Naive thymus-derived CD4-positive, alpha-beta T cell (primary cell): ENCODE measurements around the gene FOXN3. TPM values are rescaled to one million over a fixed set of nuclear protein-coding genes. Genes with fewer than 3 reads are reported as not detected.
A peak's percentile ranks its signal among the peaks of the same experiment; 100 is the strongest.
"Not testable (repeated sequence)": the region's sequence is repeated elsewhere in the genome, so short reads cannot be mapped to it uniquely, and the experiment has no call there.

Experiments
- ATAC-seq: fragments of 150-1000 bp; cut with Tn5 transposase; 2 replicates; pipeline ENCODE4 v1.10.0; 2021; ENCODE audit warnings: mild to moderate bottlenecking, moderate library complexity
- CTCF ChIA-PET: fragments of 350-600 bp; sonication (Branson Sonifier 250); formaldehyde crosslinking; loops from one replicate; lab custom pipeline; 2021; ENCODE audit warnings: antibody characterized with exemption; lab: Charles Lee
- POLR2A ChIA-PET: fragments of 350-600 bp; sonication (Branson Sonifier 250); formaldehyde crosslinking; loops from one replicate; lab custom pipeline; 2021; ENCODE audit warnings: antibody characterized with exemption, inconsistent platforms; lab: Charles Lee
- DNase-seq, 9 donors: peaks; one replicate each; pipeline versions ENCODE4 v3.0.0 to v3.0.0-alpha.2; 2020 to 2022; ENCODE audit warnings: mixed read lengths in 1 of 9
- H3K27ac ChIP-seq: one replicate; pipeline ENCODE4 v1.7.0; 2013; ENCODE audit warnings: mild to moderate bottlenecking, low read depth, low read length, moderate library complexity
- H3K27me3 ChIP-seq, 2 donors: one replicate each; pipeline ENCODE4 v1.7.0; 2013; ENCODE audit warnings: low read length in 2 of 2, mild to moderate bottlenecking in 2 of 2, moderate library complexity in 2 of 2; ENCODE audit not compliant: control insufficient read depth in 2 of 2, insufficient read depth in 2 of 2
- H3K36me3 ChIP-seq, 3 experiments: 1 replicate in 2 of 3; 2 replicates in 1 of 3; pipeline ENCODE4 v1.7.0; 2013; ENCODE audit warnings: low read length in 3 of 3, mild to moderate bottlenecking in 3 of 3, moderate library complexity in 1 of 3; ENCODE audit not compliant: insufficient read depth in 3 of 3, control insufficient read depth in 2 of 3
- H3K4me1 ChIP-seq, 2 donors: one replicate each; pipeline ENCODE4 v1.7.0; 2013; ENCODE audit warnings: low read length in 2 of 2, mild to moderate bottlenecking in 2 of 2, moderate library complexity in 1 of 2; ENCODE audit not compliant: control insufficient read depth in 2 of 2, insufficient read depth in 2 of 2
- H3K4me3 ChIP-seq: 2 replicates; pipeline ENCODE4 v1.7.0; 2013; ENCODE audit warnings: mild to moderate bottlenecking, low read length
- H3K9me3 ChIP-seq, 3 experiments: 1 replicate in 2 of 3; 2 replicates in 1 of 3; pipeline ENCODE4 v1.7.0; 2013; ENCODE audit warnings: low read length in 3 of 3; ENCODE audit not compliant: control insufficient read depth in 2 of 3
- H3K27ac Mint-ChIP-seq, 9 donors: one replicate each; pipeline ENCODE4 v1.8.0; 2020 to 2022; ENCODE audit warnings: mixed read lengths in 9 of 9, mild to moderate bottlenecking in 8 of 9, moderate library complexity in 5 of 9, inconsistent platforms in 2 of 9
- H3K27me3 Mint-ChIP-seq, 5 donors: one replicate each; pipeline ENCODE4 v1.8.0; 2021 to 2022; ENCODE audit warnings: mixed read lengths in 5 of 5, mild to moderate bottlenecking in 1 of 5
- H3K36me3 Mint-ChIP-seq, 5 donors: one replicate each; pipeline ENCODE4 v1.8.0; 2020 to 2022; ENCODE audit warnings: mixed read lengths in 5 of 5, mild to moderate bottlenecking in 3 of 5, inconsistent platforms in 1 of 5
- H3K4me1 Mint-ChIP-seq, 7 donors: one replicate each; pipeline ENCODE4 v1.8.0; 2020 to 2022; ENCODE audit warnings: mixed read lengths in 7 of 7, mild to moderate bottlenecking in 3 of 7, inconsistent platforms in 1 of 7
- H3K4me3 Mint-ChIP-seq, 10 donors: one replicate each; pipeline ENCODE4 v1.8.0; 2020 to 2022; ENCODE audit warnings: mild to moderate bottlenecking in 10 of 10, mixed read lengths in 10 of 10, moderate library complexity in 6 of 10, inconsistent platforms in 2 of 10
- H3K9me3 Mint-ChIP-seq, 11 donors: one replicate each; pipeline ENCODE4 v1.8.0; 2020 to 2022; ENCODE audit warnings: mixed read lengths in 11 of 11, mild to moderate bottlenecking in 4 of 11, inconsistent platforms in 1 of 11, moderate library complexity in 1 of 11
- intact Hi-C, 2 donors: fragments of 100-400 bp; cut with micrococcal nuclease; formaldehyde crosslinking; loops; one replicate each; pipeline ENCODE4 v1.15.1; 2023
- polyA plus RNA-seq, 2 donors: library from polyadenylated mRNA; unstranded; fragments of 300-500 nt; fragmentation: Illumina TruSeq; gene quantifications; one replicate each; pipeline ENCODE4 v1.2.3, GENCODE V29; 2021
- total RNA-seq, 6 experiments: library from RNA in 5 of 6; stranded (reverse) in 5 of 6; gene quantifications; 1 replicate in 5 of 6; 2 replicates in 1 of 6; pipeline ENCODE4 v1.2.3 and lab custom pipeline; 2021 to 2026

The FOXN3 gene
- total and polyA plus RNA-seq, 7 experiments from 2014 or later = 103 to 192 (median 149) TPM

DNA sequence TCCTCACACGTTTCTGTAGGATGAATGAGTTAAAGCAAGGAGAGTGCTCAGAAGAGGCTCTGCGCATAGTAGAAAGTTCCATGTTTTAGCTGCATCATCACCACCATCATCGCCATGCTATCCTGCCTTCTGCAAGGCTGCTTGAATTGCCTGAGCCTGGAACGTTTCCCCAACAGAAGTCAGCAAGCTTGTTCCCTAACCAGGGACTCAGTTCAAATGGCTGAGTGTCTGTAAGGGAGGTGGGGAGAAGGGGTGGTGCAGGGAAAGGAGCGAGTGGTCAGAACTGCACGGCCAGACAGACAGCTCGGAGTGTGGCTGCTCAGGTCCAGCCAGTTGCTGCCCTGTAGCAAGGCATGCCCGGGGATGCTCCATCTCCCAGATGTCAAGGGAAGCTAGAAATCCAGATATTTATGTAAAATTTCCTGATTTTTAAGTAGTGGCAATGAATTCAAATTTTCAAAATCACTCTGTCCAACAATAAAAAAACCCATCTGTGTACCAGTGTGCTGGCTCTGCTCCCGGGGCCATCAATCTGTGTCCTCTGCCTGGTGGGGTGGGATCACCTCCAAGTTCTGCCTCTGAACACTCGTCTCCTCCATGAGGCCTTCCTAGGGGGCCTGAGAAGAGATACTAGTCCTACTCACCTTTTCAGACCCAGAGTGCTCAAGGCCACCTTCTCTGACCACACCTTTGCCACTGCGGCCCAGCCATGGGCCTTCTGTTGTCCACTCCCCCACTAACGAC is 162.7 kb downstream of the FOXN3 start:
- Histone ChIP-seq H3K27me3 (no peaks in the 10 kb centered on the region), H3K4me3 (no peak overlapping the region), H3K9me3 (no peaks in the 10 kb centered on the region), H3K27ac (no peak overlapping the region), H3K4me1 (no peaks in the 10 kb centered on the region), H3K36me3 (peaks cover 0 to 9% (median 0%) of the 10 kb centered on the region in 3 experiments)
- ChIA-PET CTCF (interaction anchor here (0.6 kb wide), 1 partner anchor 512 kb away, joined by 3 read pairs; no protein-coding TSS in a partner anchor), POLR2A (no interaction called here)
- peaks cover 0 to 69% (median 63%) of the 10 kb centered on the region in 5 donors for H3K36me3 Mint-ChIP-seq
- intact Hi-C loops = no loop called here
- ATAC-seq (no peak), DNase-seq (no peak)
- H3K27me3 Mint-ChIP-seq = no peaks in the 10 kb centered on the region
- H3K4me3 Mint-ChIP-seq = no peak overlapping the region
- peak overlapping the region in 3 of 9 donors; percentile 53 to 69 (median 54) for H3K27ac Mint-ChIP-seq
- H3K4me1 Mint-ChIP-seq = peaks cover 12 to 83% (median 75%) of the 10 kb centered on the region in 7 donors
- peaks cover 0 to 7% (median 0%) of the 10 kb centered on the region in 11 donors for H3K9me3 Mint-ChIP-seq

DNA sequence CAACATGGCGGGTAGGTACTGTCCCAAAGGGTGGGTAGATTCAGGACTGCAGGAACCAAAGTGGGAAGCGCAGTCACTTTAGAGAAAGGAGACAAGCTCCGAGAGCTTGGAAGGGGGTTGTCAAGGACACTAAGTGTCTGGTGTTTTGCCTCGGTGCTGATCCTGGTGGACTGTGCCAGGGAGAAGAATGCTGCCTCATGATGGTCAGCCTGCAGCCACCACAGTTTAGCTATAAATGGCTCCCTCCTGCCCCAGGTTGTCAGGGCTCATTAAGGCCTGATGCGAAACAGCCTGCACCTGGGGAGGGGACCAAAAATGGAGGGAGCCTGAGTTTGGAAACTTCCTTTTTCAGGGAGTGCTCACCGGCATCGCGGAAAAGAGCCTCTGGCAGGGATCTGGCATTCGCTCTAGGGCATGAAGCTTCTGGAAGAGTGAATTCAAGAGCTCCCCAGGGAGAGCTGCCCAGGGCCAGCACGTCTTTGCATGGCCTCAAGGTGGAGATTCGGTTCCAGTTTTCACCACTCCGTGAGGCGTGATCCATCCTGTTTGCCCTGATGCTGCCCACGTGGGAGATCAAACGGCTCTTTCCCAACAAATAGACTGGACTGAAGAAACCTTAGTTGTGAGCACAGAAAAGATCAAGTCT is 164.0 kb downstream of the FOXN3 start:
- Mint-ChIP-seq H3K9me3 (peaks cover 0 to 7% (median 0%) of the 10 kb centered on the region in 11 donors), H3K36me3 (peaks cover 0 to 64% (median 58%) of the 10 kb centered on the region in 5 donors), H3K4me3 (no peak overlapping the region), H3K27me3 (no peaks in the 10 kb centered on the region), H3K27ac (peak overlapping the region in 1 of 9 donors; percentile 53), H3K4me1 (peaks cover 6 to 87% (median 75%) of the 10 kb centered on the region in 7 donors)
- no peak overlapping the region for H3K27ac ChIP-seq
- peaks cover 0 to 6% (median 0%) of the 10 kb centered on the region in 3 experiments for H3K36me3 ChIP-seq
- intact Hi-C loops = no loop called here
- no peak overlapping the region for H3K4me3 ChIP-seq
- no peaks in the 10 kb centered on the region for H3K4me1 ChIP-seq
- ATAC-seq = no peak
- H3K9me3 ChIP-seq = no peaks in the 10 kb centered on the region
- CTCF ChIA-PET = no interaction called here
- H3K27me3 ChIP-seq = no peaks in the 10 kb centered on the region
- no peak for DNase-seq
- POLR2A ChIA-PET = no interaction called here

DNA sequence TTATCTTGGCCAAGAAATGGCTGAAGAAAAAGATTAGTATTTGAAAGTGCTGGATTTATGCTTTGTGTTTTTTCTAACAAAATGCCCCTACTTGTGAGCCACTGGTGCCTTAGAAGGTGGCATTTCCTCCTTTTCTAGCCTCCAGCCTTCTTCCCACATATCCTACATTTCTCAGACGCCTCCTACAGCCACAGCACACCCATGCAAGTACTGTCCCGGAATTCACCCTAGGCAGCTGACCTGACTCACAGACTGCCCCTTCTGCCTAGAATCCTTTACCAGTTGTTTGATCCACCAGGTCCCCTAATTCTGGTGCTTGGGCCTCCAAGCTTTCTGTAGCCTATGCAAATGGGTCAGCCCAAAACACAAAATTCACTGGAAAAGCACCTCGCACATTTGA is 166.0 kb downstream of the FOXN3 start:
- no peak overlapping the region for H3K27ac ChIP-seq
- CTCF ChIA-PET = no interaction called here
- Mint-ChIP-seq H3K4me3 (peak overlapping the region in 4 of 10 donors; percentile 11 to 57 (median 31)), H3K27ac (peak overlapping the region in 6 of 9 donors; percentile 1 to 71 (median 34)), H3K36me3 (peaks cover 0 to 64% (median 40%) of the 10 kb centered on the region in 5 donors), H3K27me3 (no peaks in the 10 kb centered on the region), H3K4me1 (peaks cover 10 to 88% (median 76%) of the 10 kb centered on the region in 7 donors), H3K9me3 (peaks cover 0 to 7% (median 0%) of the 10 kb centered on the region in 11 donors)
- H3K36me3 ChIP-seq = peaks cover 0 to 6% (median 0%) of the 10 kb centered on the region in 3 experiments
- POLR2A ChIA-PET = no interaction called here
- no peaks in the 10 kb centered on the region for H3K4me1 ChIP-seq
- DNase-seq = no peak
- H3K4me3 ChIP-seq = no peak overlapping the region
- intact Hi-C loops = no loop called here
- no peaks in the 10 kb centered on the region for H3K27me3 ChIP-seq
- no peak for ATAC-seq
- no peaks in the 10 kb centered on the region for H3K9me3 ChIP-seq

DNA sequence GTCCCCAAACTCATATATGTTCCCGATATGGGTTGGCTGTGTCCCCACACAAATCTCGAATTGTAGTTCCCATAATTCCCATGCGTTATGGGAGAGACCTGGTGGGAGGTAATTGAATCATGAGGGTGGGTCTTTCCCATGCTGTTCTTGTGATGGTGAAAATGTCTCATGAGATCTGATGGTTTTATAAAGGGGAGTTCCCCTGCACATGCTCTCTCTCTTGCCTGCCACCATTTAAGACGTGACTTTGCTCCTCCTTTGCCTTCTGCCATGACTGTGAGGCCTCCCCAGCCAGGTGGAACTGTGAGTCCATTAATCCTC is 166.4 kb downstream of the FOXN3 start:
- H3K27ac Mint-ChIP-seq = peak overlapping the region in 4 of 9 donors; percentile 7 to 63 (median 53)

DNA sequence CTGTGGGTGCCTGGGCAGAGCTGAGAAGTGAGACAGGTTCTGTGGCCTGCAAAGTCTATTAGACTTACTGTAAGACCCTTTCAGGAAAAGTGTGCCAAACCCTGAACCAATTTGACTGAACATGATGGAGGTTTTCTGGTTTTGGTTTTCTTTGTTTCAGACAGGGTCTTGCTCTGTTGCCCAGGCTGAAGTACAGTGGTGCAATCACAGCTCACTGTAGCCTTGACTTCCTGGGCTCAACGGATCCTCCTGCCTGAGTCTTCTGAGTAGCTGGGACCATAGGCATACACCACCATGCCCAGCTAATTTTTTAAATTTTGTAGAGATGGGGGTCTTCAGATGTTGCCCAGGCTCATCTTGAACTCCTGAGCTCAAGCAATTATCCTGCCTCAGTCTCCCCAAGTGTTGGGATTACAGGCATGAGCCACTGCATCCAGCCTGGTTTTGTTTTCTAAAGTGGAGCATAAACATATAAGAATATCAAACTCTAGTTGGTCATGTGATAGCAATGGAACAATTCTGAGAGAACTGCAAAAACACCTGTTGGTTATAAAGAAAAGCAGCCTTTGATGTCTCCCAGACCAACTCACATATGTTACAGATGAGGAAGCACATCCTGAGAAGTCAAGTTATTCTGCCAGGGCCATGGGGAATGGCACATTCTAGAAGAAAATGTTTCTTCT is 166.9 kb downstream of the FOXN3 start:
- intact Hi-C loops = no loop called here
- no peaks in the 10 kb centered on the region for H3K4me1 ChIP-seq
- H3K9me3 ChIP-seq = no peaks in the 10 kb centered on the region
- Mint-ChIP-seq H3K9me3 (peaks cover 0 to 7% (median 0%) of the 10 kb centered on the region in 11 donors), H3K27ac (peak overlapping the region in 5 of 9 donors; percentile 7 to 54 (median 36)), H3K36me3 (peaks cover 0 to 56% (median 38%) of the 10 kb centered on the region in 5 donors), H3K4me3 (peak overlapping the region in 2 of 10 donors; percentile 11 to 13), H3K4me1 (peaks cover 10 to 85% (median 75%) of the 10 kb centered on the region in 7 donors), H3K27me3 (no peaks in the 10 kb centered on the region)
- H3K27me3 ChIP-seq = no peaks in the 10 kb centered on the region
- ChIA-PET POLR2A (no interaction called here), CTCF (no interaction called here)
- DNase-seq (no peak), ATAC-seq (no peak)
- H3K4me3 ChIP-seq = no peak overlapping the region
- no peak overlapping the region for H3K27ac ChIP-seq
- peaks cover 0 to 6% (median 0%) of the 10 kb centered on the region in 3 experiments for H3K36me3 ChIP-seq

More for the DNA sequence above, 166.4 kb downstream of the FOXN3 start:
- POLR2A ChIA-PET, H3K4me3 ChIP-seq, intact Hi-C loops, H3K27ac ChIP-seq, H3K4me1 ChIP-seq, H3K27me3 ChIP-seq, H3K27me3 Mint-ChIP-seq, H3K9me3 ChIP-seq, H3K36me3 ChIP-seq, DNase-seq, ATAC-seq, H3K9me3 Mint-ChIP-seq, CTCF ChIA-PET: not testable (repeated sequence)
- H3K36me3 Mint-ChIP-seq = peaks cover 0 to 61% (median 40%) of the 10 kb centered on the region in 5 donors
- H3K4me1 Mint-ChIP-seq = peaks cover 10 to 85% (median 75%) of the 10 kb centered on the region in 7 donors
- peak overlapping the region in 5 of 10 donors; percentile 11 to 57 (median 21) for H3K4me3 Mint-ChIP-seq

DNA sequence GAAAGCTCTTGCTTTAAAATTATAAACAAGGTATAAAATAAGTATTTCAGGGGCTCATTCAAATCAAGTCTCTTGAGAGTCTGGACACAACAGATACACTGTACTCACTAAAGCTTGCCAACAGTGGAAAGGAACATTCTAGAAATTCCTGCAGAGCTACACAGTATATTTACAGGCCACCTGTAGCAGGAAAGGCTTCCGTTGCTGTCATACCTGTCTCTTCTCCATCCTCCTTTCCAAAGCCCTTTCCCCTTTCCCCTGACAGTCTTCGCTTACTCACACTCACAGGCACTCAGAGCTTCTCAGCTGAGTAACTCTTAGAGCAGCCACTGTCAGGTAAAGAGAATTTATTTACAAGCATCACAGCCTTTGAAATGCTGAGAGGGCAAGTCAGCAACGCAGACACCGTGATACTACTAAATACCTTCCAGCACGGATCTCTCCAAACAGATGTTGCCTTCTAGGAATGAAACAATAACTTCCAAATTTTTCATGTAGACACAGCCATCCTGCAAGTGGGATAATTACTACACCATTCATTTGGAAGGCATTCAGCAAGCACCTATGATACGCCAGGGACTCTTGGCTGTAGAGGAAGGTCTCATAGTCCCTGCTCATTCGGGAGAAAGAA is 167.9 kb downstream of the FOXN3 start:
- no peak for ATAC-seq
- no peaks in the 10 kb centered on the region for H3K27me3 ChIP-seq
- Mint-ChIP-seq H3K36me3 (peaks cover 3 to 49% (median 31%) of the 10 kb centered on the region in 5 donors), H3K4me3 (no peak overlapping the region), H3K27me3 (no peaks in the 10 kb centered on the region), H3K9me3 (peaks cover 0 to 7% (median 0%) of the 10 kb centered on the region in 11 donors), H3K27ac (peak overlapping the region in 5 of 9 donors; percentile 13 to 53 (median 34)), H3K4me1 (peaks cover 17 to 87% (median 77%) of the 10 kb centered on the region in 7 donors)
- no peaks in the 10 kb centered on the region for H3K9me3 ChIP-seq
- no peak overlapping the region for H3K27ac ChIP-seq
- no peak overlapping the region for H3K4me3 ChIP-seq
- DNase-seq = no peak
- intact Hi-C loops = no loop called here
- peaks cover 0 to 5% of the 10 kb centered on the region in 2 donors for H3K4me1 ChIP-seq
- H3K36me3 ChIP-seq = peaks cover 0 to 6% (median 0%) of the 10 kb centered on the region in 3 experiments
- ChIA-PET POLR2A (no interaction called here), CTCF (interaction anchor here (0.6 kb wide), 1 partner anchor 11 kb away, joined by 3 read pairs; no protein-coding TSS in a partner anchor)
